Measurements from ENCODE around the gene LAMTOR4.

DNA sequence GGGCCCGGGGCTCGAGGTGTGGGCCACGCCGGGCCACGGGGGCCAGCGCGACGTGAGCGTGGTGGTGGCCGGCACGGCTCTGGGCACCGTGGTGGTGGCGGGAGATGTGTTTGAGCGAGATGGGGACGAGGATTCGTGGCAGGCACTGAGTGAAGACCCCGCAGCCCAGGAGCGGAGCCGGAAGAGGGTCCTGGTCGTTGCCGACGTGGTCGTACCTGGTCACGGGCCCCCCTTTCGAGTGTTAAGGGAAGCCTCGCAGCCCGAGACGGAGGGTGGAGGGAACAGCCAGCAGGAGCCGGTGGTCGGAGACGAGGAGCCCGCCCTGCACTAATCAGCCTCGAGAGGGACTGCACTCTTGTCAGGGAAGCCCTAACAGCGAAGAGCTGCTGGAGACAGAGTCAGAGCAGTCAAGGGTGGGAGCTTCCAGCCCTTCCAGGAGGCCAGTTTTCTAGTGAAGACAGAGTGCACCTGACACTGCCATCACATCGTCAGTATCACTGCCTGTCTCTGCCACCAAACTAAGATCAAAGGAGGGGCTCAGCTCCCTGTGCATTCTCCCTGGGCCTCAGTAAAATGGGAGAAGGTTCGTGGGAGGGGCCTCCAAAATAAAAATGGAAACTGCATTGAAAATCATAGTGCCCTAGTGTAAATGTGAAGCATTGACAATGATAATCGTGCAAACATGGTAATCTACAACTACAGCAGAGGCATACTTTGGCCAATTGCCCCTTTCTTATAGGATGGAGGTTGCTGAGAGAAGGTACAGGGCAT, 20.7 kb upstream of the LAMTOR4 start:
- TF ChIP-seq CTCF (IDR thresholded peaks at IDR 0.05 in 4 of 5, conservative IDR thresholded peaks at IDR 0.05 in 1 of 5) (no peak), POLR2A (IDR thresholded peaks at IDR 0.05) (no peak)
